Ovary (tissue), 9 donors: Measurements from ENCODE around the gene IGSF21. TPM values are rescaled to one million over a fixed set of nuclear protein-coding genes. Genes with fewer than 3 reads are reported as not detected.

Experiments
- DNase-seq, 5 donors: peaks; one replicate each; pipeline ENCODE4 v3.0.0-alpha.2; 2019 to 2020
- H3K27ac ChIP-seq, 2 donors: fragments of 200-600 bp; one replicate each; pipeline versions ENCODE4 v1.5.1 to v1.8.0; 2019 to 2022
- H3K27me3 ChIP-seq: fragments of 200-600 bp; one replicate; pipeline ENCODE4 v1.8.0; 2022
- H3K36me3 ChIP-seq: fragments of 200-600 bp; sonication (generic); one replicate; pipeline ENCODE4 v1.5.1; 2019
- H3K4me1 ChIP-seq: one replicate; pipeline ENCODE4 v1.8.1; 2013; ENCODE audit warnings: mild to moderate bottlenecking, moderate library complexity; ENCODE audit not compliant: insufficient read depth
- H3K4me3 ChIP-seq: fragments of 200-600 bp; sonication (generic); one replicate; pipeline ENCODE4 v1.5.1; 2017
- H3K9me3 ChIP-seq, 2 donors: fragments of 200-600 bp in 1 of 2; sonication (generic) in 1 of 2; one replicate each; pipeline versions ENCODE4 v1.5.1 to v1.8.1; 2013 to 2019; ENCODE audit warnings: mild to moderate bottlenecking in 1 of 2, moderate library complexity in 1 of 2
- EP300 ChIP-seq: sonication (generic); formaldehyde crosslinking; IDR thresholded peaks from one replicate; pipeline ENCODE4 v1.6.1; 2017; ENCODE audit warnings: antibody characterized with exemption
- POLR2A ChIP-seq: fragments of 450-650 bp; IDR thresholded peaks from one replicate; pipeline ENCODE4 v1.6.1; 2017; ENCODE audit warnings: antibody characterized with exemption, mild to moderate bottlenecking, moderate library complexity
- WGBS, 3 donors: extraction: QIAGEN DNeasy Blood & Tissue Kit in 1 of 3; methylation state at CpG; one replicate each; pipeline versions ENCODE4 v1.1.5 to v1.1.7; 2013 to 2017; 5-methylcytosine and 5-hydroxymethylcytosine counted together
- intact Hi-C, 4 donors: fragments of 100-400 bp; cut with DNase I; formaldehyde crosslinking; loops; one replicate each; pipeline versions ENCODE4 v1.11.0 to v1.15.1; 2022 to 2023
- polyA plus RNA-seq, 2 donors: library from polyadenylated mRNA; stranded (reverse); fragments of 200-250 nt in 1 of 2; fragments of 350-450 nt in 1 of 2; fragmentation: Illumina TruSeq in 1 of 2; extraction: RNeasy Lipid Tissue Mini Kit (QIAGEN cat#74804) in 1 of 2; gene quantifications; one replicate each; pipeline ENCODE4 v1.2.3, GENCODE V29; 2013 to 2014
- total RNA-seq, 7 donors: library from RNA; depleted of rRNA in 2 of 7; stranded (reverse); fragments of >200 nt in 2 of 7; fragmentation: NEBNext Ultra II Directional in 3 of 7; extraction: Animal tissue kit (Norgen Biotek cat#: 25700) in 3 of 7; gene quantifications; one replicate each; pipeline versions ENCODE4 v1.1.0 to v1.2.4, GENCODE V29; 2016 to 2023
- TF ChIP-seq, protein P1 (sequence below), 3 donors: fragments of 450-650 bp in 2 of 3; fragments of 200-600 bp in 1 of 3; IDR thresholded peaks; one replicate each; pipeline versions ENCODE4 v1.5.1 to v1.8.0; 2016 to 2022; ENCODE audit warnings: antibody characterized with exemption in 3 of 3, mild to moderate bottlenecking in 1 of 3
- donor health status: DM: no; HTN: no; CAD: no; lungs with moderate emphysema.
- donor health status: DM: no; HTN: no; CAD: no.
- donor health status: Bipolar disorder and iron deficiency.
- donor health status: DM: yes; HTN: yes; CAD: no.
- donor health status: DM: no; HTN: no; CAD: no.
- donor health status: DM: yes; HTN: yes; CAD: no.

IGSF21 gene
- total and polyA plus RNA-seq, 9 donors, result 0.24 to 4.5 (median 1.3) TPM

DNA sequence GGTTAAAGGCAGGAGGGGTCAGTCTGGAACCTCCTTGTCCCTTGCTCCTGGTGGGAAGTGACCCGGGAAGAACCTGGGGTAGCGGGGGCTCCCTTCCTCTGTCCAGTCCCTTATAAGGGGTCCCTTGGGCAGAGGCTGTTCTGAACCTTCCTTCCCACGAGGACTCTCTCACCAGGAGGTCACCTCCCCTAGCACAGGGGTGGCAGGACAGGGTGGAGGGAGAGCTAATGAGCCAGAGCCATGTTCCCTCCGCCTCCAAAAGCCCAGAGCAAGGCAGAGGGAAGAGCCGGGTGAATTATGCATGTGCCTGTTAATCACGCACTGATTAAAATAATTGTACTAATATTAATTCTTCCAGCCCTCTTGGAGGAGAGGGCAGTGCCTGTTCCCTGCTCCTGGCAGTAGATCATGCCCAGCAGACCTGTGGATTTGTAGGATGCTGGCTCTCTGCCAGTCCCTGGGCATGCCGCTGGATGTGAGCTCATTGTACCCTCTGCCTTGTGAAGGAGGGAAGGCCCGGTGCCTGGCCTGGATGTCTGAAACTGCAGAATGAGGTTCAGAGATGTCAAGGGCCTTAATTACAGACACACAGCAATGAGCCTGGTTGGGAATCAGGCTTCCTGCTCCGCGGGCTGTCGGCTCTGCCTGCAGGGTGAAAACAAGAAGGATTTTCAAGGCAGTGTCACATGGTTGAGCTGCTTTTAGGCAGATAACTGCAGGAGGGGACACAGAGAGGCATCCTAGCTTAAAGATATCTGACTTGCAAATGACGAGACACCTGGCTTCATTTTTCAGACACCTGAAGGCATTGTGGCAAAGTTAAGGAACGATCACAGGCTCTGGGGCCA, 68.2 kb downstream of the IGSF21 start:
- WGBS, 3 donors, result 28 to 35% (median 29%) methylated on average over 13 of the region's 13 CpGs
- Histone ChIP-seq H3K36me3 (no peaks in the 10 kb centered on the region), H3K4me3 (no peak overlapping the region), H3K27me3 (no peaks in the 10 kb centered on the region), H3K4me1 (no peaks in the 10 kb centered on the region), H3K9me3 (no peaks in the 10 kb centered on the region), H3K27ac (no peak overlapping the region)
- TF ChIP-seq POLR2A, result no peak
- TF ChIP-seq, protein P1, sequence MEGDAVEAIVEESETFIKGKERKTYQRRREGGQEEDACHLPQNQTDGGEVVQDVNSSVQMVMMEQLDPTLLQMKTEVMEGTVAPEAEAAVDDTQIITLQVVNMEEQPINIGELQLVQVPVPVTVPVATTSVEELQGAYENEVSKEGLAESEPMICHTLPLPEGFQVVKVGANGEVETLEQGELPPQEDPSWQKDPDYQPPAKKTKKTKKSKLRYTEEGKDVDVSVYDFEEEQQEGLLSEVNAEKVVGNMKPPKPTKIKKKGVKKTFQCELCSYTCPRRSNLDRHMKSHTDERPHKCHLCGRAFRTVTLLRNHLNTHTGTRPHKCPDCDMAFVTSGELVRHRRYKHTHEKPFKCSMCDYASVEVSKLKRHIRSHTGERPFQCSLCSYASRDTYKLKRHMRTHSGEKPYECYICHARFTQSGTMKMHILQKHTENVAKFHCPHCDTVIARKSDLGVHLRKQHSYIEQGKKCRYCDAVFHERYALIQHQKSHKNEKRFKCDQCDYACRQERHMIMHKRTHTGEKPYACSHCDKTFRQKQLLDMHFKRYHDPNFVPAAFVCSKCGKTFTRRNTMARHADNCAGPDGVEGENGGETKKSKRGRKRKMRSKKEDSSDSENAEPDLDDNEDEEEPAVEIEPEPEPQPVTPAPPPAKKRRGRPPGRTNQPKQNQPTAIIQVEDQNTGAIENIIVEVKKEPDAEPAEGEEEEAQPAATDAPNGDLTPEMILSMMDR (IDR thresholded peaks at IDR 0.05), result no peak
- no peak for TF ChIP-seq EP300
- intact Hi-C loops, result no loop called here
- DNase-seq, result no peak

GRCh38 chr1:18176619-18177018, 69.0 kb downstream of the IGSF21 start:
- 37 to 49% (median 46%) methylated on average over 4 of the region's 4 CpGs for WGBS, 3 donors
- no peak overlapping the region for H3K4me3 ChIP-seq

DNA sequence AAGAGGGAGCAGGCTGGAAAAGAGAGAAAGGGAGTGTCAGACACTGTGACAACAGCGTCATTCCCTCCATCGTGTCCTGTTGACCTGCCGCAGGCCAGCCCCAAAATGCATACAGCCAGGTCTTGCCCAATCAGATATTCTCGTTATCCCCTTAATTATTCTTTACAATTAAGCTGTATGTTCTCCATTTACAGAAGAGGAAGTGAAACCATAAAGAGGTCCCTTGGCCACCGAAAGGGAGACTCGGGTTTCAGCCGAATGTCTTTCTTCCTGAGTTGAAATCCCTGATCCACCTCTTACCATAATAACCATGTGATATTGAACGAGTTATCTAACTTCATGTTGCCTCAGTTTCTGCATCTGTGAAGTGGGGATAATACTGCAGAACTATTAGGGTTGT, 70.5 kb downstream of the IGSF21 start:
- no peak overlapping the region for H3K4me3 ChIP-seq
- 22 to 35% (median 34%) methylated on average over 8 of the region's 8 CpGs for WGBS, 3 donors
- no peak overlapping the region for H3K27ac ChIP-seq
- no peak for DNase-seq
- intact Hi-C loops, result no loop called here
- H3K36me3 ChIP-seq, result no peaks in the 10 kb centered on the region
- no peaks in the 10 kb centered on the region for H3K4me1 ChIP-seq
- H3K9me3 ChIP-seq, result no peaks in the 10 kb centered on the region
- no peaks in the 10 kb centered on the region for H3K27me3 ChIP-seq
- TF ChIP-seq POLR2A (no peak), EP300 (no peak)
- TF ChIP-seq, protein P1 (IDR thresholded peaks at IDR 0.05), result no peak

More at GRCh38 chr1:18176619-18177018, 69.0 kb downstream of the IGSF21 start:
- Histone ChIP-seq H3K27me3 (no peaks in the 10 kb centered on the region), H3K9me3 (no peaks in the 10 kb centered on the region), H3K4me1 (no peaks in the 10 kb centered on the region), H3K27ac (no peak overlapping the region), H3K36me3 (no peaks in the 10 kb centered on the region)
- no peak for DNase-seq
- intact Hi-C loops, result no loop called here
- no peak for TF ChIP-seq EP300
- TF ChIP-seq POLR2A, result no peak
- TF ChIP-seq, protein P1 (IDR thresholded peaks at IDR 0.05), result no peak

GRCh38 chr1:18179009-18179408, 71.4 kb downstream of the IGSF21 start:
- TF ChIP-seq, protein P1 (IDR thresholded peaks at IDR 0.05), result no peak
- TF ChIP-seq EP300, result no peak
- DNase-seq, result no peak
- 76 to 77% (median 76%) methylated on average over 7 of the region's 7 CpGs for WGBS, 3 donors
- Histone ChIP-seq H3K27ac (no peak overlapping the region), H3K27me3 (no peaks in the 10 kb centered on the region), H3K4me3 (no peak overlapping the region), H3K4me1 (no peaks in the 10 kb centered on the region), H3K36me3 (no peaks in the 10 kb centered on the region), H3K9me3 (no peaks in the 10 kb centered on the region)
- intact Hi-C loops, result no loop called here
